Measurements from ENCODE around the gene VAV3.
"Not testable (repeated sequence)": the region's sequence is repeated elsewhere in the genome, so short reads cannot be mapped to it uniquely, and the experiment has no call there.

The VAV3 gene

GRCh38 chr1:107788206-107789202, 176.5 kb downstream of the VAV3 start:
- no peak for DNase-seq

GRCh38 chr1:107787299-107787698, 177.7 kb downstream of the VAV3 start:
- DNase-seq: peak; percentile 8

- no peak for DNase-seq
Observed at GRCh38 chr1:107786203-107786845, 178.7 kb downstream of the VAV3 start.

GRCh38 chr1:107785496-107786202, 179.3 kb downstream of the VAV3 start:
- DNase-seq: no peak

DNA sequence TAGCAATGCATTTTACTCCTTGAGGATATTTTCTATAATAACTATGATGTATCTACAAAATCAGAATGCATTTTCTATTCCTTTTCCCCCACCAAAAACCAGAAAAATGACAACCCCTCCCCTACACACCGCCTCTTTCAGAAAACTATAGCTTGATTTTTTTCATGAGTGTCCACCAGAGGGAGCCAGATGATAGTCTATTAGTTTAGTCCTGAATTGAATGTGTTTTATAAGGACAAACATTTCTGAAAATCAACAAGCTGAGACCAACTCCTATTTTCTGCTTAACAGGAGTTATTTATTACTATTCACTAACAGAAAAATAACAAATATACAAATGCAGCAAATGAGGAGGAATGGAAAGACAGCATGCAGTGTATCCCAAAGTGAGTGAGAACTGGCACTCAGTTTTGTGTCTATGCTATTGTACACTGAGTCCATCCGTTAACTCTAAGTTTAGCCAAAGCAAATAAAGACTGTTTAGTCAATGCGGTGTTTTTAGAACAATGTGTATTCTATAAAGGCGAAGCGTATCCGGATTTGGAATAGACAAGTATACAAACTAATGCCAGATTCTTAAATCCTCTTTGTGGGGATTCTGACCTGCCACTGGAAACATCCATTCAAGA, 182.6 kb downstream of the VAV3 start:
- DNase-seq: no peak

DNA sequence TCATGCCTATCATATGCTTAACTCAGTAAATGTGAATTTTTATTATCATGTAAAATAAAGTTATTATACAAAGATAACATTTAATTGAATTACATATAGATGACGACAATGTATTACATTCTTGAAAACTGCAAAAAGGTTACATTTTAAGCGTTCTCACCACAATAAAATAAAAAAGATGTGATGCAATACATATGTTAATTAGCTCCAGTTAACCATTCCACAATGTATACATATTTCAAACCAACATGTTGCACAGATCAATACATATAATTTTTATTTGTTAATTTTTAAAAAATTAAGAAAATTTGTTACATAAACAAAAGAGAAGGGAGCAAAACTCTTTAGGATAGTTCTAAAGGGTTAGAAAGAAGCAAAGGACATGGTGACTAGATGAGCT, 183.7 kb downstream of the VAV3 start:
- DNase-seq: no peak

DNA sequence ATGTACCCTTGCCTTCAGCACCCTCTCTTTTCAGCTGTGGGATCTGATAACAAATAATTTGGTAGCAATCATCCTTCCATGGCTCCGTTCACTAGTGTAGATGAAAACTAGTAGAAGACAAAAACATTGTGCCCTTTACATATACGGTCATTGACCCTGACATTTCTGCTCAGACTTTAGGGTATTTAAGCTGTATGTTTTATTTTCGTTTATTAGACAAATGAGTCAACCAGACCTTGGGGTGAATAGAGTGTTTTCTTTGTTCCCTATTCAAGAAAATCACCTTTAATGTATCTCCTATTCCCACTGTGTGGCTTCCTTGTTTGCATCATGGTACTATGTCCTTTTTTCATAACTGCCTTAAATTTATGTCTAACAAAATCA, 187.3 kb downstream of the VAV3 start:
- DNase-seq: no peak

- DNase-seq: peak; percentile 22
Observed at GRCh38 chr1:107776900-107777663, 187.9 kb downstream of the VAV3 start.

- DNase-seq: no peak
Observed at GRCh38 chr1:107771377-107771776, 193.6 kb downstream of the VAV3 start.

DNA sequence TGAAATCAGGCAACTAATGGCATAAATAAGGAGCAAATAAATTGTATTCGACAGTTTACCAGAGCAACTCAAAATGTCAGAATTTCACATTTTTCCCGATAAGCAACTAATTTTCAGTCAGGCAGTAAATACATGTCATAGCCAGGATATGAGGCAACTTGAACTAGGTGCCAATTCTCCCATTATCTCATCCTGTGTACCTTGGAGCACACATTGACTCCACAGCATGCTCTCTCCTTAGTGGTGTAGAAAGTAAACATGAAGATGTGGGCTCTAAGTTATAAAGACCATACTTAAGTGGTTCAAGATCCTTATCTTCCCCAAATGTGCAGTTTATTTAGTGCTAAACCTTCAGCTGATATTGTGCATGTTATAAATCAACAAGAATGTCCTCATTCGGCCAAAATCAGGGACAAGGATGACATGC, 197.8 kb downstream of the VAV3 start:
- no peak for DNase-seq

GRCh38 chr1:107766533-107766932, 198.4 kb downstream of the VAV3 start:
- no peak for DNase-seq

- DNase-seq: no peak
Observed at GRCh38 chr1:107762751-107763390, 202.1 kb downstream of the VAV3 start.

GRCh38 chr1:107760065-107760464, 204.9 kb downstream of the VAV3 start:
- DNase-seq: no peak

DNA sequence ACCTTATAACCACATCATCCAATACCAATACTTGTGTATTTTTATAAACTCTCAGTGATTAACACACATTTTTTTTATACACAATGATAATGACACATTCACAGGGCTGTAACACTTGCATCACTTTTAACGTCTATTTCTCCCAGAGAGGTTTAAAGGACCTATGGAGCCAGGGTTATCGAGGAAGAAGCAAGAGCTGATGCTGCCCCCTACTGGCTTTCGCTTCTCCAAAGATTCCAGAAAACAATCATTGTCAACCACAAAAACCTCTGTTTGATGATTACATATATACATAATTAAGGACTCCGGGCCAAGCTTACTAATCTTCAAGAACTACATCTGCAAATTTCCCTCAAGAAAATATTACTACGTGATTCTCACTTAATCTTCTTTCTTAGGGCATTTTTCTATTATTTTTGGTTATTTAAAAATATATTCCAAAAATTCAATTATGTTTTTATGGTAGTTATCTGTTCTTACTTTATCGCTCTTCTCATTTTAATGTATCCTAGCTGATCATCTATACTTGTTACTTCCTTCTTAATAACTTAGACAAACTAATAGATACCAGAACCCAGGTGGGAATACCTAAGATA, 214.5 kb downstream of the VAV3 start:
- DNase-seq: peak; percentile 44

DNA sequence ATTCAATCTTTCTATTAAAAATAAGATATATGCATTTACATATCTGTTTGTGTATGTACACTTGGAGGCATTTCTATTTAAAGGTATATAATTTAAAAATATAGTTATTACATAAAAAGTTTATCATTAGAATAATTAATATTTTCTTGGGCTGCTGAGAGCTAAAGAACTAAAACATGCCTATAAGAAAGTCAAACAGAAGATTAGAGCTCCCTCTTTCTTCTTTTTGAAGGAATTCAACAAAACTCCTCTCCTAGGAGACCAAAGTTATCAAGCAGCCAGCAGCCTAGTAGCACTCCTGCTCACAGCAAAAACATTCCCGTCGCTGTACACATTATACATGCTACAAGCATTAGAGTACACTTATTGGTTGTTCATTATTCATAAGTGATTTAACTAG, 216.4 kb downstream of the VAV3 start:
- DNase-seq: no peak

DNA sequence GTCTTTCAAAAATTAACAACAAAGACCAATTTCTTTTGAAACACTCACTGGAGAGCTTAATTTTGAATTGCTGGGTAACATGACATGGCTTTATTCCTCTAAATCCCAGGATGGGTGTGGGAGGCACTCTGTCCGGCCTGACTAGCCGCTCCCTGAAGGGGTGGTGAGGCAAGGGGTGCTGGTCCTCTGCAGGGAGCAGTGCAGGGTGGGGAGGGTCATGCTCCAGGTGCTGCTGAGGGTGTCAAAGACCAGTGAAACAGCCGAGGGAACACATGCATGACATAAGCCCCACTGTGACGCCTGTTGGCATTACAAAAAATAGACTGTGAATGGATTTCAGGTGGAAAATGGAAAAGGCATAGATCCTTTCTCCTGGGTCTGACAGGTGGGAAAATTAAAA, 223.7 kb downstream of the VAV3 start:
- DNase-seq: no peak

DNA sequence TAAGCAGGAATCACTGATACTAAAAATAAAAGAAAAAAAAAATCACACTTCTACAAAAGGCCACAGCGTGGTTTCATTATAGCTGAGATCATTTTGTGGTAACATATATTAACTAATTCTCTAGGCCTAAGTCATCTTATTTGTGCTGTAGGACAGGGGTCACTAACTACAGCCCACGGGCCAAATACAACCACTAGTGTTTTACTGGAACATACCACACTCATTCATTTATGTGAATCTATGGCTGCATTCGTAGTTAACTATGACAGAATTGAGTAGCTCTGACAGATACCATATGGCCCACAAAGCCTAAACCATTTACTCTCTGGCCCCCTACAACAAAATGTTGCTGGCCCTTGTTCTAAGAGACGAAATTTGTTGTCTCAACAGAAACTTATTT, 224.4 kb downstream of the VAV3 start:
- no peak for DNase-seq

DNA sequence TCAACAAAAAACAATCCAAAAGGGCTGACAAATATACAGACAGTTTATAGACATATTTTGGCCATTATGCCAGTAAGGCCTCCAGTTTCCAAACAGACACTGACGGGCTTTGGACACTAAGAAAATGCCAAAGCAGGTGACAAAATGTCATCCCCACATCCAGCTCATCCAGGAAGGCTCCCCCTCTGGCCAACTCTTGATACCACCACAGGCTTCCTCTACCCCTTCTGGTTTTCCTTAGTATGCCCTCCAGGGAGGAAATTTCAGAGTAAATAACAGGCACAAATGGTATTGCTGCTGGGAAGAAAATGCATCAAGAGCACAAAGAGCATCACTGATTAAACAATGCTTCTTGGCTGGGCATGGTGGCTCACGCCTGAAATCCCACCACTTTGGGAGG, 225.3 kb downstream of the VAV3 start:
- no peak for DNase-seq

- DNase-seq: no peak
Observed at GRCh38 chr1:107739201-107739600, 225.8 kb downstream of the VAV3 start.

DNA sequence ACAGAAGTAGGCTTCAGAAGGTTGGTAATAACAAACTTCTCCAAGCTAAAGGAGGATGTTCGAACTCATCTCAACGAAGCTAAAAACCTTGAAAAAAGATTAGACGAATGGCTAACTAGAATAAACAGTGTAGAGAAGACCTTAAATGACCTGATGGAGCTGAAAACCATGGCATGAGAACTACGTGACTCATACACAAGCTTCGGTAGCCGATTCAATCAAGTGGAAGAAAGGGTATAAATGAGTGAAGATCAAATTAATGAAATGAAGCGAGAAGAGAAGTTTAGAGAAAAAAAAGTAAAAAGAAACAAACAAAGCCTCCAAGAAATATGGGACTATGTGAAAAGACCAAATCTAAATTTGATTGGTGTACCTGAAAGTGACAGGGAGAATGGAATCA, 231.6 kb downstream of the VAV3 start:
- not testable (repeated sequence) for DNase-seq

- DNase-seq: no peak
Observed at GRCh38 chr1:107727866-107728265, 237.1 kb downstream of the VAV3 start.

Measured in NCI-H1417 treated with DMSO at 0.1 percent for 48 hours (cell line).